Jurkat, Clone E6-1 (cell line): Measurements from ENCODE around the gene PRR5.

Experiments used
- DNase-seq: peaks from one replicate; pipeline ENCODE4 v3.0.0-alpha.2; 2011; ENCODE audit warnings: low read depth, low spot score
- H3K4me3 ChIP-seq: 2 replicates; pipeline ENCODE4 v1.5.1; 2011; ENCODE audit warnings: mild to moderate bottlenecking, low read length, control low read depth, moderate library complexity

The PRR5 gene

DNA sequence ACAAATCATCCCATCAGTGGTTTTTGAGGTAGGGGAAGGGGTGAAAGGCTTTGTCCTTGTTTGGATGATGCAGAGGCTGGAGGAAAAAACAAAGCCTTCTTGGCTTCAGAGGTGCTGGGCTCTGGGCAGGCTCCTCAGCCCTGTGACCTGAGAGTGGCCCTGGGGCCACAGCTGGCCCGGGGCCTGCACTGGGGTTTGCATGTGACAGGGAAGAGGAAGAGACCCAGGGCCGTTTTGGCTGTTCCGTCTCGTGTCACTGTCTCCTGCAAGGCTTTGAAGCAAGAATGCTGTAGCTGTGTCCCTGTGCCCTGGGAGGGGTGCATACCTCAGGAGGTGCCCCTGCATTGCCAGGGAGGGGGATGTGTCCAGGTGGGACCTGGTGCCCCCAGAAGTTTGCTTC is 63.0 kb downstream of the PRR5 start:
- no peak overlapping the region for H3K4me3 ChIP-seq
- no peak for DNase-seq

DNA sequence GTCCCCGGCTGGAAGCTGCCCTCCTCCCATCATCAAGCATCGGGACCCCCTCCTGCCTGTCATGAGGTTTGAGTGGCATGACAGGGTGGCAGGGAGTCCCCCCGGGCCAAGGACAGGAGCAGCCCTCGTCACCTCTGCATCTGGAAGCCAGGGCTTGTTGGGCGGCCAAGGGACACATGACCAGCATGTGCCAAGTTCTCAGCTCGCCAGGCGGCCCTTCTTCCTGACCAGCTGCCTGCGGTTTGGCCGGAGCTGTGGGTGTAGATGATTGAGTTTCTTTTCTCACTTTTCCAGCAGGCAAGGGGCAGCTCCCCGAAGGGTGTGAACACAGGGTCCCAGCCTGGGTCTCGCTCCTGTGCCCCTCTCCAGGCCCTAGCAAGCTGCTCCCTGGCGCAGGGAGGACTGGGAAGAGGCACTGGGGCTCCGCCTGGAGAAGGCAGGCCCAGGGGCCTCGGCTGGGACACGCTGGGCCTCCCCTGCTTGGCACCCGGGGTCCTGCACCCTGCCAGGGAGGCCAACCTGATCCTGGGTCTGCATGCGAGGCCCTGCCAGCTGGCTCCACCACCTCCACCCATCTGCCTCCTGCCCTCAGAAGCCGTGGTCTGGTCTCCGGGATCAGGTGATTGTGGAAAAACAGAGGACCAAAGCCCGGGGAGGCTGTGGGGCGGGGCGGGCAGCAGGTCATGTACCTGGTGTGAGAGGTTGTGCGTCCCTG is 63.7 kb downstream of the PRR5 start:
- H3K4me3 ChIP-seq: no peak overlapping the region
- DNase-seq: no peak

DNA sequence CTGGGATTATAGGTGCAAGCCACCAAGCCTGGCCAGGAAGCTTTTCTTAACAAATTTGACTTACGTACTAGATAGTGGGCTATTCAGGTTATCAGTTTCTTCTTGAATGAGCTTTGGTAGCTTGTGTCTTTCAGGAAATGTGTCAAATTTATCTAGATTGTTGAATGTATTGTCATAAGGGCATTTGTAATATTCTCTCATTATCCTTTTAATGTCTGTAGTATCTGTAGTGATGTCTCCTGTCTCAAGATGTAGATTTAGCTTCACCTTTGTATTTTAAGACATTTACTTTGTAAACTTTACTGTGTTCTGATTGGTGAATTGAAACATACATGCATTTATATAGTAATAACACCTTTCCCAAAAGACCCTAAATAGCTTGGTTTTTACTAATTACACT is 71.1 kb downstream of the PRR5 start:
- no peak overlapping the region for H3K4me3 ChIP-seq
- no peak for DNase-seq

DNA sequence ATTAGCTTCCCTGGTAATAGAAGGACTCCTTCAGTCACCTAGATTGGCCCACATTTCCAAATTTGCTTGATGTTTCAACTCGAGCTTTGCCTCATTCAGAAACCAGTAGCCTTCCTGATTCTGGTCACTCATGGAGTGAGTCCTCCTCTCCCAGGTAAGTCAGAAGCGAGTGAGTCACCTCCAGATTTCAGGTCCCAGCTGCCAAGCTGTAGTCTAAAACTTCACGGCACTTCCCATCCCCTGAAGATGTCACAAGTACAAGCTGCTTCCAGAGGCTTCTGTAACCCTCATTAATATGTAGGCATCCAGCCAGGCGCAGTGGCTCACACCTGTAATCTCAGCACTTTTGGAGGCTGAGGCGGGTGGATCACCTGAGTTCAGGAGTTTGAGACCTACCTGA is 73.9 kb downstream of the PRR5 start:
- H3K4me3 ChIP-seq: no peak overlapping the region
- no peak for DNase-seq

DNA sequence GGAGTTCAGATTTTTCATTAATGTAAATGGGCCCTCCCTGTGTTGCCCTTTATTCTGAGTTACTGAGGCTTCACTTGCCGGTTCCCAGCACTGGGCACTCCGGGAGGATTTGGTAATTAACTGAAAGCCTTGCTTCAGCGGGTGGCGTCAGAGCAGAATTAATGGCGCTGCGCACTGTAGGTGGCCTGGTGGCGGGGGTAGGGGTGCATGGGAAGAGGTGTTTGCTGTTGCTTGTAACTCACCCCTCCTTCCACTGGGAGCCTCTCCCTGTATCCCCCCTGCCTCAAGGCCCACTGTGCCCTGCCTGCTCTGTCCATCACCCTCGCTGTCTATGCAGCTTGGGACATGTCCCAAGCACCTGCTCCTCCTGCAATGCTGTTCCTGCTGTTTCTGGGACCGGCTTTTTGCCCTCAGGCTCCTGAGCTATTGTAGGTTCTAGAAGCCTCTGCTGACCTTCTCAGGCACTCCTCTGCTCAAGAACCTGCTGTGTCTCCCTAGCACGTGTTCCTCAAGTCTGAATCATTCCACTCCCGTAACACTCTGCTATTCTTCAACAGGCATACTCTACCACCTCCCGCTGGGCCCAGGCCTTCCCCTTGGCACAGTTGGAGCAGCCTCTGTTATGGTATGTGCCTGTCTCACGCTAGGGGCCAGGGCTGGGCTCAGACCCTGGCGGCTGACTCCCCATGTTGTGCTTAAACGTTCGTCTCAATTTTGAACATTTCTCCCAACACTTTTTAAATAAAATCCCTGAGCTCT is 74.8 kb downstream of the PRR5 start:
- DNase-seq: no peak
- no peak overlapping the region for H3K4me3 ChIP-seq

DNA sequence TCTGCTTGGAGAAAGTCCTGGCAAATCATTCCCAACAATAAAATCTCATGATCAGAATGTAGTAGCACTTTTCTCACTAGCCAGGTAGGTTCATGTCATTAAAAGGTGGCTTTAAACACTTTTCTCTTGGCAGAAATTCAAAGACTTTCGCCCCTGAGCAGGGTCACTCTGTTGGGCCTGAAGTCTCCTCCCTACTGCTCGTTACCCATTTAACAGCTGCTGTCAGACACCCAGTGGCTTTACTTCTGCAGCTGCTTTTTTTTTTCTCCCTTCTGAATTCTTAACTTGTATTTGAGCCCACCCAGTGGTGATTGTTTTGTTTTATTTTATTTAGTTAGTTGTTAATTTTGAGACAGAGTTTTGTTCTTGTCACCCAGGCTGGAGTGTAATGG is 75.4 kb downstream of the PRR5 start:
- no peak for DNase-seq
- no peak overlapping the region for H3K4me3 ChIP-seq

DNA sequence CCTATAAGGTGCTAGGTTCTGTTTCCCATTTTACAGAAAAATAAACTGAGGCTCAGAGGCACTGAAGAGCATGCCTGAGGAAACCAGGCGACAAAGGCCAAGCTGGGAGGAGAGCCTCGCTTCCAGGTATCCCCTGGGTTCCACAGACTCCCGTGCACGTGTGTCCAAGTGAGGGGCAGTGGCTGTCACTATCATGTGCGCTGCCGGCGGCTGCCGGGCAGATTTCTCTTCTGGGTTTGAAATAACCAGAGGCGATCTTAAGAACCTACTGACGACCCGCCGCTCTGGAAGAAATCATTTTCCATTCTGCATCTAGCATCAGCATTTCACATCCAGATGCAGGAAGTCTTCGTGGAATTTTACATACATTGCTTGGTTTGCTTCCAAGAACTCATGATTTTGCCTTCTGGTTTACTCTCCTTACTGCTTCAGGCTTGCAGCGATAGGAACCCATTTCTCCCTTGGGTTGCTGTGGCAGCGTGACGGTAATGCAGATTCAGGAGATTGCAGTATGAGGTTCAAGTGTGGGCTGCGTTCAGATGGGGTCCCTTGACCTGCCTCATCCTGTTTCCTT is 79.0 kb downstream of the PRR5 start:
- no peak overlapping the region for H3K4me3 ChIP-seq
- no peak for DNase-seq

DNA sequence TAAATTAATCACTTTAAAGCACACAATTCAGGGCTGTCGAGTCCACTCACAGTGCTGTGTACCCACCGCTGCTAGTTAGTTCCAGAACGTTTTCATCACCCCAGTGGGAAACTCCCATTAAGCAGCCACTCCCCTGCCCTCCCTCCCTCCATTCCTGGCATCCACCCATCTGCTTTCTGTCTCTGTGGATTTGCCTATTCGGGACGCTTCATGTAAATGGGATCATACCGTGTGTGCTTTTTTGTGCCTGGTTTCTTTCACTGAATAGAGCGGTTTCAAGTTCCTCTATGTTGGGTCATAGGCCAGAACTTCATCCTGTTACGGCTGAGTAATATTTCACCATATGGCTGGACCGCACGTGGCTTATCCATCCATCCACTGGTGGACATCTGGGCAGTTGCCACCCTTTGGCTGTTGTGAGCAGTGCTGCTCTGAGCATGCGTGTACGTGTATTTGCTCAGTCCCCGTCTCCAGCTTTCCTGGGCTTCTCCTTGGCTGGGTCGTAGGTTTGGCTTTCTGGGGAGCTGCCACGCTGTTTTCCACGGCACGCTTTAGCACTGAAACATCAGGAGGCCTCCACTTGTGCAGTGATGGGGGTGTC is 80.5 kb downstream of the PRR5 start:
- DNase-seq: no peak
- H3K4me3 ChIP-seq: no peak overlapping the region

DNA sequence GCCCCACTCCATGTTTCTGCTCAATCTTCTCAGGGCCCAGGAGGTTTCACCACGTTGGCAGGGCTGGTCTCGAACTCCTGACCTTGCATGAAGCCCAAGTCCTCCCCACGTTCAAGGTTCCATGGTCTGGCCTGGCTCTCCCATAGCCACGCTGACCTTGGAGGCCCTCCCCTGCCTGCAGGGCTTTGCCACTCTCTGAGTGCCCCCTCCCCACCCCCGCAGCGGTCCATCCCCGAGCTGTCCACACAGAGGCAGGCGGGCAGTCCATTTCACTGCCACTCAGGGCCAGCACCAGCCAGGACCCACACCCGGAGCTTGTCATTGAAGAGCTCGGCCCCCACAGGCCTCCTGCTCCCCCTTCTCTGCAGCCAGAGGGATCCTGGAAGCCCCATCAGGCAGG is 81.1 kb downstream of the PRR5 start:
- no peak for DNase-seq
- H3K4me3 ChIP-seq: no peak overlapping the region

DNA sequence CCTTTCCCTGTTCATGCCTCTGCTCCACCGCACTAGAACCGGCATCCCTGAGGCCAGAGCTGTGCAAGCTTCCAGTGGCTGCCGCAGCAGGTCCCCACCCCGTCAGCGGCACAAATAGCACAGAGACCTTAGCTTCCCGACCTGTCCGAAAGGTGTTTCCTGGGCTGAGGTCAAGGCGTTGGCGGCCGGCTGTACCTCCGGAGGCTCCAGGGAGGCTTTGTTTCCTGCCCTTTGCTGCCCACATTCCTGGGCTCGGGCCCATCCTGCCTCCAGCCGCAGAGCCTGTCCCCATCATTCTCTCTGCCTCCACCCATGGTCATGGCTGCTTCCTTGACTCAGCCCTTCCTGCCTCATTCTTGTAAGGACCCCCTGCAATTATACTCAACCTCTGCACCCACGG is 81.6 kb downstream of the PRR5 start:
- no peak for DNase-seq
- H3K4me3 ChIP-seq: no peak overlapping the region

DNA sequence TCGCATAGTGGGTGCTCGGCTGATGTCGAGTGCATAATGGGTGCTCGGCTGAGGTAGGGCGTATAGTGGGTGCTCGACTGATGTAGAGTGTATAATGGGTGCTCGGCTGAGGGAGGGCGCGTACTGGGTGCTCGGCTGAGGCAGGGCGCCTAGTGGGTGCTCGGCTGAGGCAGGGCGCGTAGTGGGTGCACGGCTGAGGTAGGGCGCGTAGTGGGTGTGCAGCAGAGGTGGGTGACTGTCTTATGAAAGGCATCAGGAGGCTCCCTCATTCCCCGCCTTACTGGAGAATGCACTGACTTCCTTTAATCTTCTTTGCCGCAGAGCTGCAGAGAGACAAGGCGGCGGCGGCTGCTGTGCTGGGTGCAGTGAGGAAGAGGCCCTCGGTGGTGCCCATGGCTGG is 84.1 kb downstream of the PRR5 start:
- no peak overlapping the region for H3K4me3 ChIP-seq
- no peak for DNase-seq

DNA sequence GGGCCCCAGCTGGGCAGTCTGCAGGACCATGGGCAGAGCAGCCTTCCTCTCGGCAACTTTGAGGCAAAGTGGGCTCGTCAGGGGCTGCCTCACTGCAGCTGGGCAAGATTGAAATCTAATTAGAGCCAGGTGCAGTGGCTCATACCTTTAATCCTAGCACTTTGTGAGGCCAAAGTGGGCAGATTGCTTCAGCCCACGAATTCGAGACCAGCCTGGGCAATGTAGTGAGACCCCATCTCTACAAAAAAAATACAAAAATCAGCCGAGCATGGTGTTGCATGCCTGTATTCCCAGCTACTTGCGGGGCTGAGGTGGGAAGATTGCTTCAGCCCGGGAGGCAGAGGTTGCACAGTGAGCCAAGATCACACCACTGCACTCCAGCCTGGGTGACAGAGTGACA is 84.6 kb downstream of the PRR5 start:
- no peak overlapping the region for H3K4me3 ChIP-seq
- DNase-seq: no peak
